HepG2 (cell line): ENCODE data around the gene FAM32A. TPM values are rescaled to one million over a fixed set of nuclear protein-coding genes. Genes with fewer than 3 reads are reported as not detected.

Experiments used
- AHR ChIP-seq: IDR thresholded peaks from 2 replicates; pipeline ENCODE4 v1.6.1; 2018; ENCODE audit warnings: missing genetic modification reagents, missing compliant biosample characterization
- ESRRA ChIP-seq: sonication (generic); formaldehyde crosslinking; IDR thresholded peaks from 2 replicates; pipeline ENCODE4 v1.5.1; 2020; ENCODE audit warnings: mild to moderate bottlenecking, low read depth, missing genetic modification reagents
- ETV5 ChIP-seq: IDR thresholded peaks from 2 replicates; pipeline ENCODE4 v1.6.1; 2018; ENCODE audit warnings: missing biosample characterization, missing genetic modification reagents, inconsistent platforms, borderline replicate concordance
- GABPA ChIP-seq, 2 experiments: IDR thresholded peaks; 2 replicates each; pipeline ENCODE4 v1.6.1; 2011 to 2016; ENCODE audit warnings: low read depth in 2 of 2, low read length in 1 of 2, missing biosample characterization in 1 of 2, missing genetic modification characterization in 1 of 2
- HDAC1 ChIP-seq: sonication (generic); formaldehyde crosslinking; IDR thresholded peaks from 2 replicates; pipeline ENCODE4 v1.5.1; 2020; ENCODE audit warnings: mild to moderate bottlenecking, missing genetic modification reagents
- KDM5B ChIP-seq: sonication (generic); formaldehyde crosslinking; IDR thresholded peaks from 2 replicates; pipeline ENCODE4 v1.4.0; 2020; ENCODE audit warnings: missing genetic modification reagents, mild to moderate bottlenecking, borderline replicate concordance
- LCORL ChIP-seq, 2 experiments: fragments of 450-650 bp in 1 of 2; sonication (generic) in 1 of 2; formaldehyde crosslinking in 1 of 2; IDR thresholded peaks; 2 replicates each; pipeline versions ENCODE4 v1.5.0 to v1.6.1; 2017 to 2020; ENCODE audit warnings: antibody characterized with exemption in 1 of 2, missing genetic modification reagents in 1 of 2
- MAF1 ChIP-seq: sonication (generic); formaldehyde crosslinking; IDR thresholded peaks from 2 replicates; pipeline ENCODE4 v1.5.0; 2020; ENCODE audit warnings: missing genetic modification reagents, borderline replicate concordance
- ONECUT2 ChIP-seq: sonication (generic); formaldehyde crosslinking; IDR thresholded peaks from 2 replicates; pipeline ENCODE4 v1.4.0; 2020; ENCODE audit warnings: missing genetic modification reagents
- PITX1 ChIP-seq: sonication (generic); formaldehyde crosslinking; IDR thresholded peaks from 2 replicates; pipeline ENCODE4 v1.5.1; 2020; ENCODE audit warnings: mild to moderate bottlenecking, missing genetic modification reagents
- SALL1 ChIP-seq: sonication (generic); formaldehyde crosslinking; IDR thresholded peaks from 2 replicates; pipeline ENCODE4 v1.8.0; 2022; ENCODE audit warnings: mild to moderate bottlenecking, missing genetic modification reagents
- SMAD3 ChIP-seq: sonication (generic); formaldehyde crosslinking; IDR thresholded peaks from 2 replicates; pipeline ENCODE4 v1.4.0; 2020; ENCODE audit warnings: missing genetic modification reagents
- SP4 ChIP-seq: sonication (generic); formaldehyde crosslinking; IDR thresholded peaks from 2 replicates; pipeline ENCODE4 v1.8.1; 2023; ENCODE audit warnings: mild to moderate bottlenecking, missing genetic modification reagents
- TFAP4 ChIP-seq: sonication (generic); IDR thresholded peaks from 2 replicates; pipeline ENCODE4 v1.6.1; 2016; ENCODE audit warnings: low read depth, borderline replicate concordance
- XRCC5 ChIP-seq: fragments of 200-400 bp; formaldehyde crosslinking; optimal IDR thresholded peaks from 2 replicates; pipeline ENCODE3; 2017; ENCODE audit warnings: mild to moderate bottlenecking, low read length
- ZMAT3 ChIP-seq: sonication (generic); formaldehyde crosslinking; conservative IDR thresholded peaks from 2 replicates; pipeline ENCODE4 v1.7.0; 2021; ENCODE audit warnings: missing genetic modification reagents
- ZNF329 ChIP-seq: sonication (generic); formaldehyde crosslinking; IDR thresholded peaks from 2 replicates; pipeline ENCODE4 v1.9.0; 2021; ENCODE audit warnings: low read depth, mild to moderate bottlenecking, missing genetic modification reagents
- ZNF33A ChIP-seq: sonication (generic); formaldehyde crosslinking; IDR thresholded peaks from 2 replicates; pipeline ENCODE4 v1.5.1; 2020; ENCODE audit warnings: missing genetic modification reagents, mild to moderate bottlenecking, moderate library complexity, borderline replicate concordance
- ZNF7 ChIP-seq: IDR thresholded peaks from 2 replicates; pipeline ENCODE4 v1.6.1; 2016; ENCODE audit warnings: missing biosample characterization, missing genetic modification reagents
- ZNF788 ChIP-seq: sonication (generic); formaldehyde crosslinking; IDR thresholded peaks from 2 replicates; pipeline ENCODE4 v1.5.0; 2020; ENCODE audit warnings: mild to moderate bottlenecking, missing genetic modification reagents, borderline replicate concordance
- polyA plus RNA-seq, 8 experiments: library from polyadenylated mRNA; depleted of rRNA in 3 of 8; stranded (reverse) in 7 of 8; unstranded in 1 of 8; fragments of >200 nt; fragmentation: Illumina TruSeq in 4 of 8; extraction: Trizol in 4 of 8; gene quantifications; 2 replicates each; pipeline versions ENCODE4 v1.2.1 to v1.2.3, GENCODE V29; 2011 to 2016; ENCODE audit warnings: low read depth in 4 of 8, missing spikeins in 1 of 8, mixed read lengths in 1 of 8; ENCODE audit not compliant: insufficient read depth in 1 of 8
- total RNA-seq, 5 experiments: library from RNA; depleted of rRNA; stranded (reverse); fragments of >200 nt; fragmentation: Illumina TruSeq; extraction: Trizol; gene quantifications; 2 replicates each; pipeline ENCODE4 v1.2.3, GENCODE V29; 2016; ENCODE audit warnings: low read depth in 1 of 5
- TF ChIP-seq, protein P1 (sequence below): sonication (generic); formaldehyde crosslinking; IDR thresholded peaks from 2 replicates; pipeline ENCODE4 v1.4.0; 2020; ENCODE audit warnings: mild to moderate bottlenecking, missing genetic modification reagents
- TF ChIP-seq, protein P2 (sequence below): sonication (generic); formaldehyde crosslinking; IDR thresholded peaks from 2 replicates; pipeline ENCODE4 v1.4.0; 2020; ENCODE audit warnings: missing genetic modification reagents

The FAM32A gene
- total and polyA plus RNA-seq, 2 of the 13 experiments (the other 11 are each of a cell fraction or from before 2014, with no cell fraction given), result 85.8 to 86.2 TPM

DNA sequence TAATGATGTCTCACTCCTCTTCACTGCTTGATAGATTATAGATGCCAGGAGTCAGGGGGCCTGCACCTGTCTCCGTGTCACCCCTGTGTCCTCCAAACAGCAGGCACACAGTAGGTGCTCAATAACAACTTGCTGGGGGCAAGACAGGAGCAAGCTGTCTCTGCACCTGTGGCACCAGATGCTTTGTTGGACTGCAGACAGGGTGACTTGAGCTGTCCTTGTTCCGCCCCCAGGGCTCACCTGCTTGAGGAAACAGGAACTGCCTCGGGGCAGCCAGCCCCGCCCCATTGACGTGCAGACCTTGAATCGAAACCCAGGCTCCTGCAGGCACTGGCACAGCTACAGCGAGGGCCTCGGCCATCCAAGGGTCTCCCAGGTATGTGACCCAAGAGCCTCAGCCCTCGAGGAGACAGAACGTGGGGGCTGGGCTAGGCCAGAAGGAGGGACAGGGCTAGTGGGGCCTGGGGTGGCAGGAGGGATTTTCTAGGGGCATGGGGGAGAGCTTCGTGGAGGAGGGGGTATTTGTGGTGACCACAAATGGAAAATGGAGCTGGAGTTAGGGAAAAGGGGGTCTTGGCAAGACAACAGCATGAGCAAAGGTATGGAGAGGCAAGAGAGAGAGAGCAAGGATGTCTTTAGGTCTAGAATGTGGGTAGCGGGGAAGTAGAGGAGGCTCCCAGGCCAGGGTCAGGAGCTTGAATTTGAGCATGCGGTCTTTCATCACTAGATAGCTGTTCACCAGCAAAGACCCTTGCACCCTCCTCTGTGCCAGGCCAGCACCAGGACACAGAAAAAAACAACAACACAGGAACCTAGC lies 41.6 kb upstream of the FAM32A start, which contains the start of gene HSH2D (continued):
- TF ChIP-seq, protein P1, sequence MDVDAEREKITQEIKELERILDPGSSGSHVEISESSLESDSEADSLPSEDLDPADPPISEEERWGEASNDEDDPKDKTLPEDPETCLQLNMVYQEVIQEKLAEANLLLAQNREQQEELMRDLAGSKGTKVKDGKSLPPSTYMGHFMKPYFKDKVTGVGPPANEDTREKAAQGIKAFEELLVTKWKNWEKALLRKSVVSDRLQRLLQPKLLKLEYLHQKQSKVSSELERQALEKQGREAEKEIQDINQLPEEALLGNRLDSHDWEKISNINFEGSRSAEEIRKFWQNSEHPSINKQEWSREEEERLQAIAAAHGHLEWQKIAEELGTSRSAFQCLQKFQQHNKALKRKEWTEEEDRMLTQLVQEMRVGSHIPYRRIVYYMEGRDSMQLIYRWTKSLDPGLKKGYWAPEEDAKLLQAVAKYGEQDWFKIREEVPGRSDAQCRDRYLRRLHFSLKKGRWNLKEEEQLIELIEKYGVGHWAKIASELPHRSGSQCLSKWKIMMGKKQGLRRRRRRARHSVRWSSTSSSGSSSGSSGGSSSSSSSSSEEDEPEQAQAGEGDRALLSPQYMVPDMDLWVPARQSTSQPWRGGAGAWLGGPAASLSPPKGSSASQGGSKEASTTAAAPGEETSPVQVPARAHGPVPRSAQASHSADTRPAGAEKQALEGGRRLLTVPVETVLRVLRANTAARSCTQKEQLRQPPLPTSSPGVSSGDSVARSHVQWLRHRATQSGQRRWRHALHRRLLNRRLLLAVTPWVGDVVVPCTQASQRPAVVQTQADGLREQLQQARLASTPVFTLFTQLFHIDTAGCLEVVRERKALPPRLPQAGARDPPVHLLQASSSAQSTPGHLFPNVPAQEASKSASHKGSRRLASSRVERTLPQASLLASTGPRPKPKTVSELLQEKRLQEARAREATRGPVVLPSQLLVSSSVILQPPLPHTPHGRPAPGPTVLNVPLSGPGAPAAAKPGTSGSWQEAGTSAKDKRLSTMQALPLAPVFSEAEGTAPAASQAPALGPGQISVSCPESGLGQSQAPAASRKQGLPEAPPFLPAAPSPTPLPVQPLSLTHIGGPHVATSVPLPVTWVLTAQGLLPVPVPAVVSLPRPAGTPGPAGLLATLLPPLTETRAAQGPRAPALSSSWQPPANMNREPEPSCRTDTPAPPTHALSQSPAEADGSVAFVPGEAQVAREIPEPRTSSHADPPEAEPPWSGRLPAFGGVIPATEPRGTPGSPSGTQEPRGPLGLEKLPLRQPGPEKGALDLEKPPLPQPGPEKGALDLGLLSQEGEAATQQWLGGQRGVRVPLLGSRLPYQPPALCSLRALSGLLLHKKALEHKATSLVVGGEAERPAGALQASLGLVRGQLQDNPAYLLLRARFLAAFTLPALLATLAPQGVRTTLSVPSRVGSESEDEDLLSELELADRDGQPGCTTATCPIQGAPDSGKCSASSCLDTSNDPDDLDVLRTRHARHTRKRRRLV (CRISPR knock-in tag), result no peak
- TF ChIP-seq ETV5 (CRISPR knock-in tag) (peak; percentile 22; the same call in 1 of the 2 replicates), KDM5B (0 out of 2 replicates have a peak, but pooled peaks have one; percentile 28), ZNF33A (CRISPR knock-in tag) (no peak), SALL1 (peak; percentile 36; the same call in 1 of the 2 replicates), ZMAT3 (CRISPR knock-in tag) (no peak), ONECUT2 (CRISPR knock-in tag) (no peak), ZNF788 (CRISPR knock-in tag) (0 out of 2 replicates have a peak, but pooled peaks have one; percentile 3), GABPA (IDR thresholded peaks at IDR 0.05; ENCODE audit: low read depth, low read length) (no peak), GABPA (CRISPR knock-in tag; IDR thresholded peaks at IDR 0.05; ENCODE audit: low read depth) (peak; percentile 58), HDAC1 (0 out of 2 replicates have a peak, but pooled peaks have one; percentile 17), LCORL (IDR thresholded peaks at IDR 0.05) (no peak), LCORL (CRISPR knock-in tag; IDR thresholded peaks at IDR 0.05) (no peak), ZNF329 (CRISPR knock-in tag) (0 out of 2 replicates have a peak, but pooled peaks have one; percentile 16), AHR (CRISPR knock-in tag) (no peak), SP4 (CRISPR knock-in tag) (0 out of 2 replicates have a peak, but pooled peaks have one; percentile 42), ZNF7 (no peak), SMAD3 (no peak), TFAP4 (peak; percentile 51; the same call in 1 of the 2 replicates), XRCC5 (no peak), ESRRA (no peak), MAF1 (CRISPR knock-in tag) (no peak), PITX1 (CRISPR knock-in tag) (peak; percentile 27; the same call in 1 of the 2 replicates)
- TF ChIP-seq, protein P2, sequence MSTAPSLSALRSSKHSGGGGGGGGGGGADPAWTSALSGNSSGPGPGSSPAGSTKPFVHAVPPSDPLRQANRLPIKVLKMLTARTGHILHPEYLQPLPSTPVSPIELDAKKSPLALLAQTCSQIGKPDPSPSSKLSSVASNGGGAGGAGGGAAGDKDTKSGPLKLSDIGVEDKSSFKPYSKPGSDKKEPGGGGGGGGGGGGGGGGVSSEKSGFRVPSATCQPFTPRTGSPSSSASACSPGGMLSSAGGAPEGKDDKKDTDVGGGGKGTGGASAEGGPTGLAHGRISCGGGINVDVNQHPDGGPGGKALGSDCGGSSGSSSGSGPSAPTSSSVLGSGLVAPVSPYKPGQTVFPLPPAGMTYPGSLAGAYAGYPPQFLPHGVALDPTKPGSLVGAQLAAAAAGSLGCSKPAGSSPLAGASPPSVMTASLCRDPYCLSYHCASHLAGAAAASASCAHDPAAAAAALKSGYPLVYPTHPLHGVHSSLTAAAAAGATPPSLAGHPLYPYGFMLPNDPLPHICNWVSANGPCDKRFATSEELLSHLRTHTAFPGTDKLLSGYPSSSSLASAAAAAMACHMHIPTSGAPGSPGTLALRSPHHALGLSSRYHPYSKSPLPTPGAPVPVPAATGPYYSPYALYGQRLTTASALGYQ (CRISPR knock-in tag), result no peak
